Epithelial cell of proximal tubule (primary cell): ENCODE results near the gene FAM107B. TPM values are rescaled to one million over a fixed set of nuclear protein-coding genes. Genes with fewer than 3 reads are reported as not detected.
"Not testable (repeated sequence)": the region's sequence is repeated elsewhere in the genome, so short reads cannot be mapped to it uniquely, and the experiment has no call there.

ENCODE experiments used
- DNase-seq: peaks from one replicate; pipeline ENCODE4 v3.0.0-alpha.2; 2011; ENCODE audit warnings: low read depth
- H3K4me3 ChIP-seq: 2 replicates; pipeline ENCODE4 v1.5.1; 2011; ENCODE audit warnings: low read depth, mild to moderate bottlenecking, low read length
- CTCF ChIP-seq: conservative IDR thresholded peaks from 2 replicates; pipeline ENCODE4 v1.5.1; 2012; ENCODE audit warnings: low read depth, mild to moderate bottlenecking, low read length
- total RNA-seq: library from RNA; depleted of rRNA; stranded (reverse); fragments of >200 nt; gene quantifications from 2 replicates; pipeline ENCODE4 v1.2.3, GENCODE V29; 2015

The FAM107B gene
- total RNA-seq, 1 donor from 2014 or later = 46.0 TPM

GRCh38 chr10:14645239-14645960, 129.3 kb downstream of the FAM107B start:
- H3K4me3 ChIP-seq = no peak overlapping the region
- TF ChIP-seq CTCF = no peak
- no peak for DNase-seq

- no peak for TF ChIP-seq CTCF
Measured at GRCh38 chr10:14639637-14640036, 135.1 kb downstream of the FAM107B start.

GRCh38 chr10:14635043-14635710, 139.5 kb downstream of the FAM107B start:
- H3K4me3 ChIP-seq = no peak overlapping the region
- no peak for DNase-seq
- TF ChIP-seq CTCF = no peak

More at GRCh38 chr10:14639637-14640036, 135.1 kb downstream of the FAM107B start:
- H3K4me3 ChIP-seq = no peak overlapping the region
- no peak for DNase-seq

GRCh38 chr10:14634572-14634971, 140.1 kb downstream of the FAM107B start:
- DNase-seq, H3K4me3 ChIP-seq: not testable (repeated sequence)

GRCh38 chr10:14625765-14626525, 148.8 kb downstream of the FAM107B start:
- TF ChIP-seq CTCF = no peak
- DNase-seq = no peak
- no peak overlapping the region for H3K4me3 ChIP-seq

- no peak overlapping the region for H3K4me3 ChIP-seq
- no peak for TF ChIP-seq CTCF
- DNase-seq = no peak
Measured at GRCh38 chr10:14625192-14625631, 149.5 kb downstream of the FAM107B start.

GRCh38 chr10:14624600-14624999, 150.1 kb downstream of the FAM107B start:
- no peak for DNase-seq
- H3K4me3 ChIP-seq = no peak overlapping the region
- no peak for TF ChIP-seq CTCF
